ENCODE data around the gene UBIAD1.

The UBIAD1 gene

GRCh38 chr1:11334261-11334804, 61.3 kb downstream of the UBIAD1 start:
- WGBS: 69% methylated on average over 13 of the region's 13 CpGs
- Histone ChIP-seq H3K4me3 (ENCODE audit: low read length) (no peak overlapping the region), H3K9me3 (ENCODE audit: insufficient read depth, low read depth, low read length) (no peaks in the 10 kb centered on the region), H3K9ac (ENCODE audit: low read depth, low read length) (no peak overlapping the region), H3K4me1 (ENCODE audit: insufficient read depth, low read length) (peaks cover 3% of the 10 kb centered on the region), H3K27ac (ENCODE audit: low read depth, low read length) (no peak overlapping the region), H3K27me3 (ENCODE audit: insufficient read depth, low read length) (no peaks in the 10 kb centered on the region), H3K36me3 (ENCODE audit: insufficient read depth, low read length) (no peaks in the 10 kb centered on the region)

GRCh38 chr1:11334821-11335220, 61.8 kb downstream of the UBIAD1 start:
- H3K4me1 ChIP-seq (ENCODE audit: insufficient read depth, low read length): peaks cover 6% of the 10 kb centered on the region
- H3K27ac ChIP-seq (ENCODE audit: low read depth, low read length): no peak overlapping the region
- H3K9ac ChIP-seq (ENCODE audit: low read depth, low read length): no peak overlapping the region
- no peaks in the 10 kb centered on the region for H3K9me3 ChIP-seq (ENCODE audit: insufficient read depth, low read depth, low read length)
- 77% methylated on average over 7 of the region's 7 CpGs for WGBS
- no peak overlapping the region for H3K4me3 ChIP-seq (ENCODE audit: low read length)
- no peaks in the 10 kb centered on the region for H3K36me3 ChIP-seq (ENCODE audit: insufficient read depth, low read length)
- H3K27me3 ChIP-seq (ENCODE audit: insufficient read depth, low read length): no peaks in the 10 kb centered on the region

GRCh38 chr1:11335417-11336056, 62.5 kb downstream of the UBIAD1 start:
- Histone ChIP-seq H3K4me1 (ENCODE audit: insufficient read depth, low read length) (peaks cover 12% of the 10 kb centered on the region), H3K9me3 (ENCODE audit: insufficient read depth, low read depth, low read length) (no peaks in the 10 kb centered on the region), H3K9ac (ENCODE audit: low read depth, low read length) (no peak overlapping the region), H3K27me3 (ENCODE audit: insufficient read depth, low read length) (no peaks in the 10 kb centered on the region), H3K27ac (ENCODE audit: low read depth, low read length) (no peak overlapping the region), H3K4me3 (ENCODE audit: low read length) (no peak overlapping the region), H3K36me3 (ENCODE audit: insufficient read depth, low read length) (no peaks in the 10 kb centered on the region)
- 78% methylated on average over 6 of the region's 7 CpGs for WGBS

GRCh38 chr1:11337580-11338073, 64.6 kb downstream of the UBIAD1 start:
- Histone ChIP-seq H3K9ac (ENCODE audit: low read depth, low read length) (no peak overlapping the region), H3K27ac (ENCODE audit: low read depth, low read length) (no peak overlapping the region), H3K4me1 (ENCODE audit: insufficient read depth, low read length) (peaks cover 9% of the 10 kb centered on the region), H3K27me3 (ENCODE audit: insufficient read depth, low read length) (no peaks in the 10 kb centered on the region), H3K9me3 (ENCODE audit: insufficient read depth, low read depth, low read length) (no peaks in the 10 kb centered on the region), H3K36me3 (ENCODE audit: insufficient read depth, low read length) (no peaks in the 10 kb centered on the region), H3K4me3 (ENCODE audit: low read length) (no peak overlapping the region)
- WGBS: 26% methylated on average over 11 of the region's 12 CpGs

All from HUES64 (cell line).